ENCODE measurements around the gene TBL3.
A peak's percentile ranks its signal among the peaks of the same experiment; 100 is the strongest.

Gene TBL3

GRCh38 chr16:1963806-1964505, 7.9 kb upstream of the TBL3 start:
- no peak for DNase-seq (ENCODE audit: low read depth in 2 of 2)

DNA sequence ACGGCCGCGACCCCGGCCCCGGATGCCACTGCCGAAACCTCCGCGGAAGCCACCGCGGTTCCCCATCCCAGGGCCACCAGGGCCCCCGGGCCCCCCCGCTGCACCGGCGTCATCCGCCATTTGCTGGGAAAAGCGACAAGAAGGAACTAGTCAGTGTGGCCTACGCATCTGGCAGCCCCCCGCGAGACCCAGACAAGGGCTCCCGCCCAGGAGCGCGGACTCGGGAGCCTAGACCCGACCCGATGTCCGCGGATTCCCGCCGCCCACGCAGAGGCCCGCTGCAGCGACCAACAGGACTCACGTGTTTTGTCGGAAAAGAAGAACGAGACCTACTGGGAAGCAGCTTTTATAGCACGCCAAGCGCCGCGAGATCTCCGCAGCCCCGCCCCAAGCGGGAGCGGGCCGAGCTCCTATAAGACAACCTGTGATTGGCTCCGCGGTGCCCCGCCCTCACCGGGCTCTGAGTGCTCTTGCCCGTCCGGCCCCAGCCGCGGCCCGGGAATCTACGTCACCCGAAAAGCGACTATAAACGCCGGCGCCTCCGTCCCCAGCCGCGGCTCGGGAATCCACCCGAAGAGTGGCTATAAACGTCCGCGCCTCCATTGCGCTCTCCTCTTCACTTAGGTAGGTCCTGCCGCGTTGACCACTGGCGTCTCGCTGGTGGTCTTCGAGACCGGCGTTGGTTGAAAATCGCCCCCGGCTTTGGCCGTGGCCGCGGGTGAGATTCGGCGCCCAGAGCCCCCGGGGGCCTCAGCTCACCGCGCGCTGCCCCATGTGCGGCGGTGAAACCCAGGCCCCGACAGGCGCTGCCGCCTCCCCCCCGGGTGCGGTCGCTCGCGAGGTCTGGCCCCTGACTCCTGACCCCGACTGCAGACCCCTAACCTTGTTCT, 7.1 kb upstream of the TBL3 start, which contains the start of gene RPS2:
RPS2 (minus strand) TSS at position 321 of the 890 bp plus-strand sequence; CDS start at position 120, 201 bp downstream.
- peak; percentile 96 to 97 for DNase-seq (ENCODE audit: low read depth in 2 of 2)

- DNase-seq (ENCODE audit: low read depth in 2 of 2) = no peak
Observed at GRCh38 chr16:1965396-1966001, 6.4 kb upstream of the TBL3 start.

DNA sequence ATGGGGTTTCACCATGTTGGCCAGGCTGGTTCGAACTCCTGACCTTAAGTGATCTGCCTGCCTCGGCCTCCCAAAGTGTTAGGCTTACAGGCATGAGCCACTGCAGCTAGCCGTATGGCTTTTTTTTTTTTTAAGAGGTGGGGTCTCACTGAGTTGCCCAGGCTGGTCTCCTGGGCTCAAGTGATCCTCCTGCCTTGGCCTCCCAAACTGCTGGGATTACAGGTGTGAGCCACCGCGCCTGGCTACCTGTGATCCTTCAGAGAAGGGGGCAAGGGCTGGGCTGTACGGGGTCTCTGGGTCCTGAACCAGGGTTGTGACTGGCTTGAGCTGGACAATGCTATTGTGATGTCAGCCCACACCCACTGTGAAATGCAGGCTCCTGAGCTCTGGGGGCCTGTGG, 5.4 kb upstream of the TBL3 start, which contains the start of gene RNF151:
RNF151 (plus strand) TSS at position 397 of the 400 bp plus-strand sequence. CDS start 26 bp downstream, outside the sequence.
- DNase-seq (ENCODE audit: low read depth in 2 of 2) = no peak

GRCh38 chr16:1968146-1968953, 3.5 kb upstream of the TBL3 start:
- DNase-seq (ENCODE audit: low read depth in 2 of 2) = no peak

DNA sequence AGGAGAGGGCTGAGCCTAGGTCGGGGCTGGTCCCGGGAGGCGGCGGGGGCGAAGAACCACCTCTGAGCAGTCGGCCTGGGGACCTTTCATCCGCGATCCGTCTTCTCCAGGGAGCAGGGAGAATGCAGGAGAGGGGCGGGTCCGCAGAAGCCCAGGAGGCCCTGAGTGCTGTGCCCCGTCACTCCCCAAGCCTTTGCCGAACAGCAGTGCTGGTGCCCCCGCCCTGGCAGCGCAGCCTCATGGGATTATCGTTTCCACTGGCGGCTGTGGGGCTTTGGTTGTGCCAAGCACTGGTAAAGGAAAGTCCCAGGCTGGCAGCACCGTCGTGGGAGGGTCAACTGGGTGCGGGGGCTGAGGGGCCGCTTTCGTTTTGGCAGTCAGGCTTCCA, 631 bp downstream of the TBL3 start:
- no peak for DNase-seq (ENCODE audit: low read depth in 2 of 2)

- no peak for DNase-seq (ENCODE audit: low read depth in 2 of 2)
Observed at GRCh38 chr16:1973461-1974156, 1.8 kb downstream of the TBL3 start.

DNA sequence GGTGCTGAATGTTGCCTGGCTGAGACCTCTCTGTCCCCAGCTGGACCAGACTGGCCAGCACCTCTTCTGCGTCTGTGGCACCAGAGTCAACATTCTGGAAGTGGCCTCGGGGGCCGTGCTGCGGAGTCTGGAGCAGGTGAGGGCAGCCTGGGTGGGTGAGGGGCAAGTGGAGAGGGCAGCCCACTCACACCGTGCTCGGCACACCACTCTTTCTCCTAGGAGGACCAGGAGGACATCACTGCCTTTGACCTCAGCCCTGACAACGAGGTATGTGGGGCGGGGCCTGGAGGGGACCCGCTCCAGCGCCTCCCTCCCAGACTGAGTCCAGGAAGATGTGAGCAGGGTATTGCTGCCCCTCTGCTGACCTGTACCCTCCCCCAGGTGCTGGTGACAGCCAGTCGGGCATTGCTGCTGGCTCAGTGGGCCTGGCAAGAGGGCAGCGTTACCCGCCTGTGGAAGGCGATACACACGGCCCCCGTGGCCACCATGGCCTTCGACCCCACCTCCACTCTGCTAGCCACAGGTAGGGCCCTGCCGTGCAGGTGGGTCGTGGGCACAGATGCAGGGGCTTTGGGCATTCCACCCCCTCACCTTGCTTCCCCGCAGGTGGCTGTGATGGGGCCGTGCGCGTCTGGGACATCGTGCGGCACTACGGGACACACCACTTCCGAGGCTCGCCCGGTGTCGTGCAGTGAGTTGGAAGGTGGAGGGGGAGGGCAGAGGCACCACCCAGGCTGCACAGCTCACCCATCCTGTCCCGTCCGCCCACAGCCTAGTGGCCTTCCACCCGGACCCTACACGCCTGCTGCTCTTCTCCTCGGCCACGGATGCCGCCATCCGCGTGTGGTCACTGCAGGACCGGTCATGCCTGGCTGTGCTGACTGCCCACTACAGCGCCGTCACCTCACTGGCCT, 2.6 kb downstream of the TBL3 start:
- no peak for DNase-seq (ENCODE audit: low read depth in 2 of 2)

DNA sequence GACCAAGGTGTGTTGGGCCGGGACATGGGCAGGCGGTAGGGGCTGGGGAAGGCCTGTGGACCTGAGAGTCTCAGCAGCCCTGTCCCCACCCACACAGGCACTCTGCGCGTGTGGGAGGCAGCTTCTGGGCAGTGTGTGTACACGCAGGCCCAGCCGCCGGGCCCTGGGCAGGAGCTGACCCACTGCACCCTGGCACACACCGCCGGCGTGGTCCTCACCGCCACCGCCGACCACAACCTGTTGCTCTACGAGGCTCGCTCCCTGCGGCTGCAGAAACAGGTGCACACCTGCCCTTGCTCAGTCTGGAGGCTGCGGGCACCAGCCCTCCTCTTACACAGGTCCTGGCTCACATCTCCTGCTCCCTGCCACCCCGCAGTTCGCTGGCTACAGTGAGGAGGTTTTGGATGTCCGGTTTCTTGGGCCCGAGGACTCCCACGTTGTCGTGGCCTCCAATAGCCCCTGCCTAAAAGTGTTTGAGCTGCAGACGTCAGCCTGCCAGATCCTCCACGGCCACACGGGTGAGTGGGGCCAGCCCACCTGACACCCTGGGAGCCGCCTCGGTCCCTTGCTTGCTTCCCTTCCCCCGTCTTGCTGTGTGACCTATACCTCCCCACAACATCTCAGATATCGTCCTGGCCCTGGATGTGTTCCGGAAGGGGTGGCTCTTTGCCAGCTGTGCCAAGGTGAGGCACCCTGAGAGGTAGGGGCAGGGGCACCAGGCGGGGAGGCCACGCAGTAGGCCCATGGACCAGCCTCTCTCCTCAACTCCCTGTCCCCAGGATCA, 3.8 kb downstream of the TBL3 start:
- no peak for DNase-seq (ENCODE audit: low read depth in 2 of 2)

DNA sequence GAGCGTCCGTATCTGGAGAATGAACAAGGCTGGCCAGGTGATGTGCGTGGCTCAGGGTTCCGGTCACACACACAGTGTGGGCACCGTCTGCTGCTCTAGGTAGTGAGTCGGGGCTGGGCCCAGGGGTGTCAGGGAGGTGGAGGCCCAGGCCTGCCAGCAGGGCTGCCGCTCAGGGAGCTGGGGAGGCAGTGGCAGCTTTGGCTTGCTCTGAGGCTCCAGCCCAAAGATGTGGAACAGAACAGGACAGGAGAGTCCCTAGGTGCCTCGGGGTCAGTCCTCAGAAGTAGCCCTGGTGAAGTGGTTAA, 4.3 kb downstream of the TBL3 start:
- no peak for DNase-seq (ENCODE audit: low read depth in 2 of 2)

GRCh38 chr16:1976951-1977874, 5.4 kb downstream of the TBL3 start:
- no peak for DNase-seq (ENCODE audit: low read depth in 2 of 2)

DNA sequence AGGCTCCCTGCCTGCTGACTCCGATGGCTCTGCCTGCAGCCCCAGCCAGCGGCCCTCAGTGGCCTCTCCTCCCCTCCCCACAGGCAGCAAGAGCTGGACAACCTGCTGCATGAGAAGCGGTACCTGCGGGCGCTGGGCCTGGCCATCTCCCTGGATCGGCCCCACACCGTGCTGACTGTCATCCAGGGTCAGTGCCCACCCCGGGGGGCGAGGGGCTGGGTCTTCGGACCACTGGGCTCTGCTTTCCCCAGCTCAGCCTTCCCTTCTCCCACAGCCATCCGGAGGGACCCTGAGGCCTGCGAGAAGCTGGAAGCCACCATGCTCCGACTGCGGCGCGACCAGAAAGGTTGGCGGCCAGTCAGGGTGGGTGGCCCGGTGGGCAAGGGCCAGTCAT, 6.0 kb downstream of the TBL3 start:
- DNase-seq (ENCODE audit: low read depth in 2 of 2) = no peak

- no peak for DNase-seq (ENCODE audit: low read depth in 2 of 2)
Observed at GRCh38 chr16:1978476-1979120, 6.7 kb downstream of the TBL3 start.

DNA sequence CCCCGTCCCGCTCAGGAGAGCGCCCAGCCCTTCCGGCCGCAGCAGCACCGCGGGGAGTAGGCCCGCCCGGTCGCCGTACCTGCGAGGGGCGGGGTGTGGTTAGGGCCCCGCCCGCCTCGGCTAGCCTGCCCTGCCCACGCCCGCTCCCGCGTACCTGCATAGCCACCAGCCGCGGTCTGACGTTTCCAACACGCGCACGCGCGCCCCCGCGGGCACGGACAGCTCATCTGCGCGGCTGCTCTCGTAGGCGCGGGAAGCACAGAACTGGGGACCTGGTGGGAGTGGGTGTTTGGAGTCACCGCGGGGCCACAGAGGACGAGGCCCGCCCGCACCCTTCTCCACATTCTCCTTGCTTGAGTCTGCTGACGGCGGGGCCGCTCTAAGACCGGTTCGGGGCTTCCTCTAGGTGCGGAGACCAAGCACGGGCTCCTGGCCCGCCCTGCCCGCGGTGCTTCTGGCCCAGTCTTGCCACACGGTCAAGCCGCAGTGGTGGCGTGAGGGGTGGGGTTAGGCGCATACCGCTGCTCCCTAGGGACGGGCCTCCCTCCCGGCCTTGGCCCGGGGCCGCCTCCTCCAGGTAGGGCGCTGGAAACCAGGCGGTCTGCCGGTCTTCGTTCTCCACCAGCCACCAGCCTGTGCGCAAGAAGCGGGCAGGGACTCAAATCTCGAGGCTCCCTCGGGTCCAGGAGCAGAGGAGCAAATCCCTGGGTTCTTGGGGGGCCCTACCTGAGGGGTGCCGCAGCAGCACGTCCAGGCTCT, 7.6 kb downstream of the TBL3 start:
- no peak for DNase-seq (ENCODE audit: low read depth in 2 of 2)

- no peak for DNase-seq (ENCODE audit: low read depth in 2 of 2)
Observed at GRCh38 chr16:1980030-1980769, 8.3 kb downstream of the TBL3 start.

DNA sequence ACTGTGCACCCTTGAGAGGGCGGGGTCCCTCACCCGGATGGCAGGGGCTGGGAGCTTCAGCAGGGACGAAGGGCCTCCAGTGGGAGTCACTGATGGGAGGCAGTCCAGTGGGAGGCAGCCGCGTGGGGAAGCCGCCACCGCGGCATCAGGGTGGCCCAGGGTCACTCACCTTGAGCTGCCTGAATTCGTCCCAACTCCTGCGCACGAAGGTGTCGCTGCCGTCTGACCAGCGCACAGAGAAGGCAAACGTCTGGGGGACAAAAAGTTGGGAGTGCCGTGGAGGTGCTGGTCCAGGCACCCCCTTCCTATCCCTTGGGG, 8.9 kb downstream of the TBL3 start:
- DNase-seq (ENCODE audit: low read depth in 2 of 2) = no peak
